Upper lobe of right lung (tissue), 1 donor: Measurements from ENCODE around the gene CACTIN. TPM values are rescaled to one million over a fixed set of nuclear protein-coding genes. Genes with fewer than 3 reads are reported as not detected.

Source experiments
- ATAC-seq: fragments of 200-7000 bp; cut with Tn5 transposase; one replicate; pipeline ENCODE4 v1.9.1; 2020; ENCODE audit warnings: mild to moderate bottlenecking, moderate library complexity
- DNase-seq: peaks from one replicate; pipeline ENCODE4 v3.0.0-alpha.2; 2020
- H3K27ac ChIP-seq: fragments of 200-600 bp; one replicate; pipeline ENCODE4 v1.8.0; 2022
- H3K27me3 ChIP-seq: fragments of 200-600 bp; one replicate; pipeline ENCODE4 v1.8.0; 2022; ENCODE audit warnings: mild to moderate bottlenecking
- H3K36me3 ChIP-seq: fragments of 200-600 bp; one replicate; pipeline ENCODE4 v1.8.0; 2022
- H3K4me1 ChIP-seq: fragments of 200-600 bp; one replicate; pipeline ENCODE4 v1.8.0; 2022
- H3K4me3 ChIP-seq: fragments of 200-600 bp; one replicate; pipeline ENCODE4 v1.8.0; 2022; ENCODE audit warnings: mild to moderate bottlenecking
- H3K9me3 ChIP-seq: fragments of 200-600 bp; one replicate; pipeline ENCODE4 v1.8.0; 2022
- intact Hi-C: fragments of 100-400 bp; cut with DNase I; formaldehyde crosslinking; loops from one replicate; pipeline ENCODE4 v1.11.0; 2022
- total RNA-seq: library from RNA; stranded (reverse); fragmentation: NEBNext Ultra II Directional; extraction: Animal tissue kit (Norgen Biotek cat#: 25700); gene quantifications from one replicate; pipeline ENCODE4 v1.2.1, GENCODE V29; 2021
- TF ChIP-seq, protein P1 (sequence below): fragments of 200-600 bp; IDR thresholded peaks from one replicate; pipeline ENCODE4 v1.8.0; 2022; ENCODE audit warnings: antibody characterized with exemption
- donor health status: DM: no; HTN: yes; CAD: no; lungs with severe emphysema.

Gene CACTIN
- total RNA-seq, 1 donor from 2014 or later = 24.3 TPM

DNA sequence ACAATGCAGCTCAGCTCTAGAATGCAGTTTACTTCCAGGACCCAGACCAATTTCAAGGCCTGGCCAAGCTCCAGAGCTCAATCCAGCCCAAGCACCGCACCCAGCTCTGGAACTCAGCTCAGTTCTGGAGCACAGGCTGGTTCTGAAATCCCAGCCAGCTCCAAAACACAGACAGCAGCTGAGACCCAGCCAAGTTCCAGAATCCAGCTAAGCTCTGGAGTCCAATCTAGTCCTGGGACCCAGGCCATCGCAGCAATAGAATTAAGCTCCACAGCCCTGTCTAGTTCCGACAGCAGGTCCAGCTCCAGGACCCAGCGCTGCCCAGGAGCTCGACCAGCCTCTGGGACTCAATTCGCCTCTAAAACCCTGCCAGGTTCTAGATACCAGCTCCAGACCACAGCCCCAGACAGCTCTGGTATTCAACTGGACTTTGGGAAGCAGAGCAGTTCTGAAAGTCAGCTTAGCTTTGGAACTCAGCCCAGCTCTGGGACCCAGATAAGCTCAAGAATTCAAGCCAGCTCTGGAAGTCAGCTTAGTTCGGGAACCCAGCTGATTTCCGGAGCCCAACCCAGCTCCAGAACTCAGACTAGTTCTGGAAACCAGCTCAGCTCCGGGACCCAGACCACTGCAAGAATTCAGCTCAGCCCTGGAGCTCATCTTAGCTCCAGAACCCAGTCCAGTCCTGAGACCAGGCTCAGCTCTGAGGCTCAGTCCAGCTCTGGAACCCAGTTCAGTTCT, 34.5 kb downstream of the CACTIN start:
- Histone ChIP-seq H3K27me3 (no peaks in the 10 kb centered on the region), H3K4me3 (no peak overlapping the region), H3K36me3 (no peaks in the 10 kb centered on the region), H3K9me3 (no peaks in the 10 kb centered on the region), H3K27ac (no peak overlapping the region), H3K4me1 (no peaks in the 10 kb centered on the region)
- intact Hi-C loops = no loop called here
- DNase-seq (no peak), ATAC-seq (no peak)
- TF ChIP-seq, protein P1, sequence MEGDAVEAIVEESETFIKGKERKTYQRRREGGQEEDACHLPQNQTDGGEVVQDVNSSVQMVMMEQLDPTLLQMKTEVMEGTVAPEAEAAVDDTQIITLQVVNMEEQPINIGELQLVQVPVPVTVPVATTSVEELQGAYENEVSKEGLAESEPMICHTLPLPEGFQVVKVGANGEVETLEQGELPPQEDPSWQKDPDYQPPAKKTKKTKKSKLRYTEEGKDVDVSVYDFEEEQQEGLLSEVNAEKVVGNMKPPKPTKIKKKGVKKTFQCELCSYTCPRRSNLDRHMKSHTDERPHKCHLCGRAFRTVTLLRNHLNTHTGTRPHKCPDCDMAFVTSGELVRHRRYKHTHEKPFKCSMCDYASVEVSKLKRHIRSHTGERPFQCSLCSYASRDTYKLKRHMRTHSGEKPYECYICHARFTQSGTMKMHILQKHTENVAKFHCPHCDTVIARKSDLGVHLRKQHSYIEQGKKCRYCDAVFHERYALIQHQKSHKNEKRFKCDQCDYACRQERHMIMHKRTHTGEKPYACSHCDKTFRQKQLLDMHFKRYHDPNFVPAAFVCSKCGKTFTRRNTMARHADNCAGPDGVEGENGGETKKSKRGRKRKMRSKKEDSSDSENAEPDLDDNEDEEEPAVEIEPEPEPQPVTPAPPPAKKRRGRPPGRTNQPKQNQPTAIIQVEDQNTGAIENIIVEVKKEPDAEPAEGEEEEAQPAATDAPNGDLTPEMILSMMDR = no peak

DNA sequence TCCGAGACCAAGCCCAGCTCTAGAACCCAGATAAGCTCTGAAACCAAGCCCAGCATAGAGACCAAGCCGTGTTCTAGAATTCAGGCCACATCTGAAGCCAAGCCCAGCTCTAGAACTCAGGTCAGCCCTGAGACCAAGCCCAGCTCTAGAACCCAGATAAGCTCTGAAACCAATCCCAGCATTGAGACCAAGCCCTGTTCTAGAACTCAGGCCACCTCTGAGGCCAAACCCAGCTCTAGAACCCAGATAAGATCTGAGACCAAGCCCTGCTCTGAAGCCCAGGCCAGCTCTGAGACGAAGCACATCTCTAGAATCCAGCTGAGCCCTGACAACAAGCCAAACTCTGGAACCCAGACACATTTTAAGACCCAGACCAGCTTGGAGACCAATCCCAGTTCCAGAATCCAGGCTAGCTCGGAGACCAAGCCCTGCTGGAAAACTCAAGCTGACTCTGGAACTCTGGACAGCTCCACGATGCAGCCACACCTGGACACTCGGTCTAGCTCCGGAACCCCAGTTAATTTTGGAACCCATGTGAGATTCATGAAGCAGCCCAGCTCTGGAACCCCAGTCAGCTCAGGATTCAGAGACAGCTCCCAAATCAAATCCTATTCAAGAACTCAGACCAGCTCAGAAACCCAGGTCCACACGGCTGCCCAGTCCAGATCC, 35.5 kb downstream of the CACTIN start:
- intact Hi-C loops = no loop called here

DNA sequence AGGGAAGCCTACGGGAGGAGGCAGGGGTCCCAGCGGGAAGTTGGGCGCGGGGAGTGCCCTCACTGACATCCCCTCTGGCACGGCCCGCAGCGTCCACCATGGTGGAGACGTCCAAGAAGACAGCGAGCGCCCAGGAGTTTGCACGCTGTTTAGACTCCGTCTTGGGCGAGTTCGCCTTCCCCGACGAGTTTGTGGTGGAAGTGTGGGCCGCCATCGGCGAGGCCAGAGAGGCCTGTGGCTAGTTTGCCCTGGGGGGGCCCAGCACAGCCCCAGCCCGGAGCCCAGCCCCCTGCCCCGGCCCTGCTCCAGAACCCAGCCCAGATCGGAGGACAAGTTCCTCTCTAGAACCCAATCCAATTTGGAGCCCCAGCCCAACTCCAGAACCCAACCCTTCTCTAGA, 36.6 kb downstream of the CACTIN start:
- TF ChIP-seq, protein P1 = no peak
- ATAC-seq (no peak), DNase-seq (no peak)
- Histone ChIP-seq H3K27me3 (peaks cover 11% of the 10 kb centered on the region), H3K27ac (no peak overlapping the region), H3K4me3 (no peak overlapping the region), H3K4me1 (peaks cover 3% of the 10 kb centered on the region), H3K36me3 (no peaks in the 10 kb centered on the region), H3K9me3 (no peaks in the 10 kb centered on the region)
- intact Hi-C loops = loop anchor here (5.0 kb wide), 1 partner anchor 32 kb away; no protein-coding TSS in a partner anchor

More for the DNA sequence above, 35.5 kb downstream of the CACTIN start:
- no peak overlapping the region for H3K27ac ChIP-seq
- no peak overlapping the region for H3K4me3 ChIP-seq
- H3K27me3 ChIP-seq = peaks cover 1% of the 10 kb centered on the region
- no peaks in the 10 kb centered on the region for H3K9me3 ChIP-seq
- no peaks in the 10 kb centered on the region for H3K36me3 ChIP-seq
- no peaks in the 10 kb centered on the region for H3K4me1 ChIP-seq
- TF ChIP-seq, protein P1 = no peak
- ATAC-seq (no peak), DNase-seq (no peak)

GRCh38 chr19:3589439-3589838, 37.2 kb downstream of the CACTIN start:
- H3K36me3 ChIP-seq = no peaks in the 10 kb centered on the region
- intact Hi-C loops = loop anchor here (5.0 kb wide), 1 partner anchor 33 kb away; no protein-coding TSS in a partner anchor
- ATAC-seq = no peak
- TF ChIP-seq, protein P1 = no peak
- H3K9me3 ChIP-seq = no peaks in the 10 kb centered on the region
- peaks cover 3% of the 10 kb centered on the region for H3K4me1 ChIP-seq
- peaks cover 16% of the 10 kb centered on the region for H3K27me3 ChIP-seq
- H3K4me3 ChIP-seq = no peak overlapping the region
- DNase-seq = no peak
- no peak overlapping the region for H3K27ac ChIP-seq

DNA sequence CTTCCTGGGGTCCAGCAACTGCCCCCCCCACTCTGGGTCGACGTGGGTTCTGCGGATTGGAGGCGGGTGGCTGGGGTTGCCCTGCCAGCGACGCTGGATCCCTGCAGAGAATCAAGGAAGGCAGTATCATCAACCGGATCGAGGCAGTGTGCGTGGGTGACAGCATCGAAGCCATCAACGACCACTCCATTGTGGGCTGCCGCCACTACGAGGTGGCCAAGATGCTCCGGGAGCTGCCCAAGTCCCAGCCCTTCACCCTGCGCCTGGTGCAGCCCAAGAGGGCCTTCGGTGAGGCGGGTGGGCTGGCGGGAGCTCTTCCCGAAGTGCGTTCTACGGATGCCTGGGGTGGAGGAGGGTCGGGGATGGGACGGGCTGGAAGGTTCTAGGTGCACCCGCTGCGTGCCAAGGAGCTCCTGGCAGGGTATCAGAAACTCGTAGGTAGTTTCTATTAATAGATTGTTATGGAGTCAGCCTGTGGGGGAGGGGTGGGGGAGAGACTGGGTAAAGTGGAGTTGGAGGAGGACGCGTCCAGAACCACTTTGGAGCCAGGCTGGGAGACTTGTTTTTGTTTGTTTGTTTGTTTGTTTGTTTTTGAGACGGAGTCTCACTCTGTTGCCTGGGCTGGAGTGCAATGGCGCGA, 39.8 kb downstream of the CACTIN start:
- Histone ChIP-seq H3K4me3 (no peak overlapping the region), H3K27me3 (peaks cover 19% of the 10 kb centered on the region), H3K27ac (no peak overlapping the region), H3K9me3 (no peaks in the 10 kb centered on the region), H3K36me3 (no peaks in the 10 kb centered on the region), H3K4me1 (peaks cover 3% of the 10 kb centered on the region)
- peak; percentile 52 for ATAC-seq
- no peak for DNase-seq
- TF ChIP-seq, protein P1 = no peak
- intact Hi-C loops = loop anchor here (5.0 kb wide), 1 partner anchor 35 kb away; no protein-coding TSS in a partner anchor
